Epithelial cell of esophagus (primary cell): ENCODE results near the gene FILIP1.

Source experiments
- DNase-seq: peaks from one replicate; pipeline ENCODE4 v3.0.0; 2010; ENCODE audit warnings: low read depth
- H3K4me3 ChIP-seq: 2 replicates; pipeline ENCODE4 v1.5.1; 2011; ENCODE audit warnings: mild to moderate bottlenecking, low read length, control low read depth
- TF ChIP-seq, protein P1 (sequence below): IDR thresholded peaks from 2 replicates; pipeline ENCODE4 v1.5.1; 2011; ENCODE audit warnings: low read depth, mild to moderate bottlenecking, low read length, control low read depth, inconsistent platforms; ENCODE audit not compliant: insufficient read depth; ENCODE audit errors: missing control alignments

FILIP1 gene

GRCh38 chr6:75495011-75495410 is 1.4 kb upstream of the FILIP1 start:
- no peak overlapping the region for H3K4me3 ChIP-seq
- TF ChIP-seq, protein P1, sequence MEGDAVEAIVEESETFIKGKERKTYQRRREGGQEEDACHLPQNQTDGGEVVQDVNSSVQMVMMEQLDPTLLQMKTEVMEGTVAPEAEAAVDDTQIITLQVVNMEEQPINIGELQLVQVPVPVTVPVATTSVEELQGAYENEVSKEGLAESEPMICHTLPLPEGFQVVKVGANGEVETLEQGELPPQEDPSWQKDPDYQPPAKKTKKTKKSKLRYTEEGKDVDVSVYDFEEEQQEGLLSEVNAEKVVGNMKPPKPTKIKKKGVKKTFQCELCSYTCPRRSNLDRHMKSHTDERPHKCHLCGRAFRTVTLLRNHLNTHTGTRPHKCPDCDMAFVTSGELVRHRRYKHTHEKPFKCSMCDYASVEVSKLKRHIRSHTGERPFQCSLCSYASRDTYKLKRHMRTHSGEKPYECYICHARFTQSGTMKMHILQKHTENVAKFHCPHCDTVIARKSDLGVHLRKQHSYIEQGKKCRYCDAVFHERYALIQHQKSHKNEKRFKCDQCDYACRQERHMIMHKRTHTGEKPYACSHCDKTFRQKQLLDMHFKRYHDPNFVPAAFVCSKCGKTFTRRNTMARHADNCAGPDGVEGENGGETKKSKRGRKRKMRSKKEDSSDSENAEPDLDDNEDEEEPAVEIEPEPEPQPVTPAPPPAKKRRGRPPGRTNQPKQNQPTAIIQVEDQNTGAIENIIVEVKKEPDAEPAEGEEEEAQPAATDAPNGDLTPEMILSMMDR: no peak
- DNase-seq: no peak

DNA sequence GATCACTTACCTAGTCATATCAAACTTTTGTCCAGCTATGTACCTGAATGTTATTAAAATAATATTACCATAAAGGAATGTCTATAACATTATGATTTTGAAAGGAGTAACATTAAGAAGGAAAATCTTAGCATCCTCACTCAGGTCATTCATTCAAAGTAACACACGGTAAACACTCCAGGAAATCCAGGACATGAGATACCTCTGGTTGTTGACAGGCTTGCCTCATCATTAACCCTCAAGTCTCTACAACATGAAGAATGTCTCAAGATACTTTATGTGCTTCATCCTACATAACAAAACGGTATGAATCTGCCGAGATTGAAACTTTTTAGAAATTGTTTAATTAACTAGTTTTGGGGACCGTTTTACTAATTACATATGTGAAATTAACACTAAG is 690 bp upstream of the FILIP1 start:
- no peak for DNase-seq
- TF ChIP-seq, protein P1: no peak
- H3K4me3 ChIP-seq: no peak overlapping the region

- no peak for DNase-seq
- H3K4me3 ChIP-seq: no peak overlapping the region
- TF ChIP-seq, protein P1: no peak
Observed at GRCh38 chr6:75492386-75493153, 1.0 kb downstream of the FILIP1 start.

GRCh38 chr6:75491291-75491690 is 2.3 kb downstream of the FILIP1 start:
- TF ChIP-seq, protein P1: no peak
- DNase-seq: no peak
- no peak overlapping the region for H3K4me3 ChIP-seq

- H3K4me3 ChIP-seq: no peak overlapping the region
- no peak for DNase-seq
- TF ChIP-seq, protein P1: no peak
Observed at GRCh38 chr6:75490706-75491105, 2.9 kb downstream of the FILIP1 start.

GRCh38 chr6:75489025-75489424 is 4.6 kb downstream of the FILIP1 start:
- TF ChIP-seq, protein P1: no peak
- H3K4me3 ChIP-seq: no peak overlapping the region
- no peak for DNase-seq

- TF ChIP-seq, protein P1: no peak
- H3K4me3 ChIP-seq: no peak overlapping the region
- DNase-seq: no peak
Observed at GRCh38 chr6:75488033-75488432, 5.6 kb downstream of the FILIP1 start.
